Astrocyte (in vitro differentiated cells and primary cell): ENCODE results near the gene TEX29.

ENCODE experiments used
- EZH2 ChIP-seq: IDR thresholded peaks from 2 replicates; pipeline ENCODE4 v1.6.1; 2012; ENCODE audit warnings: mild to moderate bottlenecking, low read length, inconsistent platforms; ENCODE audit not compliant: insufficient read depth
- TF ChIP-seq, protein P1 (sequence below): IDR thresholded peaks from 2 replicates; pipeline ENCODE4 v1.5.1; 2011; ENCODE audit warnings: low read depth, mild to moderate bottlenecking, inconsistent platforms, low read length, moderate library complexity; ENCODE audit not compliant: insufficient read depth

DNA sequence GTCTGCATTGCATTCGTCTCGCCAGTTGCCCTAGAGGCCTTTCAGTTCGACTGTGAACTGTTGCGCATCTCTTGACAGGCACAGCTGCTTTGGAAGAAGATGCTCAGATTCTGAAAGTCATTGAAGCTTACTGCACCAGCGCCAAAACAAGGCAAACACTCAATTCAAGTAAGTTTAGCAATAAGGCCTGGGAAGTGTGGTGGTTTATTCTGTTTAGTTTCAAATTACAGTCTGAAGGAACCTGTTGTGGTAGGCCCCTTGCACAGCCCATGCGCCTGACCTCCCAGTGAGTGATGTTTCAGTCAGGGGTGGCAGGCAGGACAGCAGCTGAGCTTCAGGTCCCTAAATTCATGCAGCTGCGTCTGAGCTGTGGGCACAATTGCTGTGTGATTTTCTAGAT is 32.2 kb upstream of the TEX29 start:
- TF ChIP-seq, protein P1, sequence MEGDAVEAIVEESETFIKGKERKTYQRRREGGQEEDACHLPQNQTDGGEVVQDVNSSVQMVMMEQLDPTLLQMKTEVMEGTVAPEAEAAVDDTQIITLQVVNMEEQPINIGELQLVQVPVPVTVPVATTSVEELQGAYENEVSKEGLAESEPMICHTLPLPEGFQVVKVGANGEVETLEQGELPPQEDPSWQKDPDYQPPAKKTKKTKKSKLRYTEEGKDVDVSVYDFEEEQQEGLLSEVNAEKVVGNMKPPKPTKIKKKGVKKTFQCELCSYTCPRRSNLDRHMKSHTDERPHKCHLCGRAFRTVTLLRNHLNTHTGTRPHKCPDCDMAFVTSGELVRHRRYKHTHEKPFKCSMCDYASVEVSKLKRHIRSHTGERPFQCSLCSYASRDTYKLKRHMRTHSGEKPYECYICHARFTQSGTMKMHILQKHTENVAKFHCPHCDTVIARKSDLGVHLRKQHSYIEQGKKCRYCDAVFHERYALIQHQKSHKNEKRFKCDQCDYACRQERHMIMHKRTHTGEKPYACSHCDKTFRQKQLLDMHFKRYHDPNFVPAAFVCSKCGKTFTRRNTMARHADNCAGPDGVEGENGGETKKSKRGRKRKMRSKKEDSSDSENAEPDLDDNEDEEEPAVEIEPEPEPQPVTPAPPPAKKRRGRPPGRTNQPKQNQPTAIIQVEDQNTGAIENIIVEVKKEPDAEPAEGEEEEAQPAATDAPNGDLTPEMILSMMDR, result no peak
- no peak for TF ChIP-seq EZH2
